ENCODE data around the gene SLC6A3. TPM values are rescaled to one million over a fixed set of nuclear protein-coding genes. Genes with fewer than 3 reads are reported as not detected.

Gene SLC6A3
- total RNA-seq, 4 donors from 2014 or later = not detected

DNA sequence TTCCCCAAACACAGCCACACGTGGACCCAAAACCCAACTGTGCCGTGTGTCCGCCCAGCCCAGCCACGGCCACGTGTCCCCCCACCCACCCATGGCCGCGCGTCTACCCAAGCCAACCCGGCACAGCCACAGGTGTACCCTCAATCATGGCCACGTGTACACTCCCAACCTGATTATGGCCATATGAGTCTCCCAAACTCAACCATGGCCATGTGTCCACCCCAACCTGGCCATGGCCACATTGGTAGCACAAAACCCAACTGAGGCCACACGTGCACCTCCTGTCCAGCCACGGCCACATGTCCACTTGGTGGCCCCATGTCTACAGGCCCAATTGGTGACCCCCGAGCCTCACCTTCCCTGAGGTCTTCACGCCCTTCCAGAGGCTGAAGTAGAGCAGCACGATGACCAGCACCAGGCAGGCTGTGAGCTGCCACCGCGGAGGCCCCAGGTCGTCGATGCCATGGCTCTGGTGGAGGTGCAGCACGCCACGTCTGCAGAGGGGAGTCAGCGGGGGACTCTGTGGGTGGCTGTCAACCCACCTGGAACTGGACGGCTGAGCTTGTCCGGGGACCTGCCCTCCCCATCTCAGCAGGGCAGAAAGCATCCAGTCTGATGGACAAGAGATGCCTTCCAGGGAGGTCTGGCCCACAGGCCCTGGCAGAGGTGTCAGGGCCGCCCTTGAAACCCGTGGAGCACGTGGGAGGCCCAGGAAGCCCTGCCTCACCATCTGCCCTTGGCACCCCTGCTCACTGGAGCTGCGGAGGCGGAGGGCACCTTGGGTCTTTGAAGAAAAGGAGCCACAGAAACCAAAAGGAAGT lies 23.5 kb downstream of the SLC6A3 start:
- no peak for TF ChIP-seq EP300 (IDR thresholded peaks at IDR 0.05; ENCODE audit: low read depth)
- no peak for TF ChIP-seq POLR2AphosphoS5 (IDR thresholded peaks at IDR 0.05)
- TF ChIP-seq POLR2A (IDR thresholded peaks at IDR 0.05) = no peak
- no peak for TF ChIP-seq CTCF (IDR thresholded peaks at IDR 0.05)
- no peaks in the 10 kb centered on the region for H3K4me1 ChIP-seq
- no peak overlapping the region for H3K4me3 ChIP-seq
- H3K36me3 ChIP-seq = no peaks in the 10 kb centered on the region
- in situ Hi-C loops (cut with MboI; ENCODE audit: low pct_ligation_motif_present in 1 of 4, low pct_unique_long_range_greater_than_20kb in 1 of 4, low sequenced_read_pairs in 3 of 4) = no loop called here
- no peaks in the 10 kb centered on the region for H3K27me3 ChIP-seq
- no peak for DNase-seq
- WGBS, 2 donors (ENCODE audit: low coverage in 1 of 2) = 90% methylated on average over 24 of the region's 29 CpGs; no CpG with 5 or more reads in 1 of the 2 donors
- no peak overlapping the region for H3K27ac ChIP-seq
- intact Hi-C loops (cut with DNase I; ENCODE audit: low total_unique reads) = no loop called here
- no peaks in the 10 kb centered on the region for H3K9me3 ChIP-seq

GRCh38 chr5:1420211-1421195 lies 24.7 kb downstream of the SLC6A3 start:
- Histone ChIP-seq H3K27ac (no peak overlapping the region), H3K4me1 (no peaks in the 10 kb centered on the region), H3K27me3 (no peaks in the 10 kb centered on the region), H3K36me3 (no peaks in the 10 kb centered on the region), H3K4me3 (no peak overlapping the region), H3K9me3 (no peaks in the 10 kb centered on the region)
- TF ChIP-seq CTCF (IDR thresholded peaks at IDR 0.05) (no peak), POLR2A (IDR thresholded peaks at IDR 0.05) (no peak), EP300 (IDR thresholded peaks at IDR 0.05; ENCODE audit: low read depth) (no peak), POLR2AphosphoS5 (IDR thresholded peaks at IDR 0.05) (no peak)
- intact Hi-C loops (cut with DNase I; ENCODE audit: low total_unique reads) (no loop called here), in situ Hi-C loops (cut with MboI; ENCODE audit: low pct_ligation_motif_present in 1 of 4, low pct_unique_long_range_greater_than_20kb in 1 of 4, low sequenced_read_pairs in 3 of 4) (no loop called here)
- 20 to 78% methylated on average over 1 to 23 of the region's 23 CpGs for WGBS, 2 donors (ENCODE audit: low coverage in 1 of 2)
- no peak for DNase-seq

- H3K4me1 ChIP-seq = no peaks in the 10 kb centered on the region
- no peak for DNase-seq
- in situ Hi-C loops (cut with MboI; ENCODE audit: low pct_ligation_motif_present in 1 of 4, low pct_unique_long_range_greater_than_20kb in 1 of 4, low sequenced_read_pairs in 3 of 4) = no loop called here
- no peaks in the 10 kb centered on the region for H3K9me3 ChIP-seq
- intact Hi-C loops (cut with DNase I; ENCODE audit: low total_unique reads) = no loop called here
- H3K27ac ChIP-seq = no peak overlapping the region
- H3K36me3 ChIP-seq = no peaks in the 10 kb centered on the region
- TF ChIP-seq POLR2A (IDR thresholded peaks at IDR 0.05) = no peak
- TF ChIP-seq POLR2AphosphoS5 (IDR thresholded peaks at IDR 0.05) = no peak
- no peak for TF ChIP-seq CTCF (IDR thresholded peaks at IDR 0.05)
- TF ChIP-seq EP300 (IDR thresholded peaks at IDR 0.05; ENCODE audit: low read depth) = no peak
- WGBS, 2 donors (ENCODE audit: low coverage in 1 of 2) = 68 to 94% methylated on average over 3 to 11 of the region's 11 CpGs
- no peak overlapping the region for H3K4me3 ChIP-seq
- no peaks in the 10 kb centered on the region for H3K27me3 ChIP-seq
Observed at GRCh38 chr5:1419476-1420210, 25.6 kb downstream of the SLC6A3 start.

- no peaks in the 10 kb centered on the region for H3K9me3 ChIP-seq
- no peak for DNase-seq
- intact Hi-C loops (cut with DNase I; ENCODE audit: low total_unique reads) (no loop called here), in situ Hi-C loops (cut with MboI; ENCODE audit: low pct_ligation_motif_present in 1 of 4, low pct_unique_long_range_greater_than_20kb in 1 of 4, low sequenced_read_pairs in 3 of 4) (no loop called here)
- H3K27me3 ChIP-seq = no peaks in the 10 kb centered on the region
- H3K4me3 ChIP-seq = no peak overlapping the region
- H3K4me1 ChIP-seq = no peaks in the 10 kb centered on the region
- TF ChIP-seq POLR2AphosphoS5 (IDR thresholded peaks at IDR 0.05) (no peak), CTCF (IDR thresholded peaks at IDR 0.05) (no peak), POLR2A (IDR thresholded peaks at IDR 0.05) (no peak), EP300 (IDR thresholded peaks at IDR 0.05; ENCODE audit: low read depth) (no peak)
- no peak overlapping the region for H3K27ac ChIP-seq
- no peaks in the 10 kb centered on the region for H3K36me3 ChIP-seq
Observed at GRCh38 chr5:1418921-1419280, 26.3 kb downstream of the SLC6A3 start.
